GM21528 (cell line): ENCODE results near the gene EFCAB10.
A peak's percentile ranks its signal among the peaks of the same experiment; 100 is the strongest.
"Not testable (repeated sequence)": the region's sequence is repeated elsewhere in the genome, so short reads cannot be mapped to it uniquely, and the experiment has no call there.

ENCODE experiments used
- ATAC-seq: cut with Tn5 transposase; IDR thresholded peaks from one replicate; pipeline ENCODE4 v1.9.1; 2021; ENCODE audit warnings: mild to moderate bottlenecking, moderate library complexity; ENCODE audit not compliant: unreplicated experiment, low FRiP score

The EFCAB10 gene

GRCh38 chr7:105599551-105599950 lies 18.3 kb upstream of the EFCAB10 start:
- ATAC-seq, result no peak

- not testable (repeated sequence) for ATAC-seq
Measured at GRCh38 chr7:105599080-105599479, 17.8 kb upstream of the EFCAB10 start.

- ATAC-seq, result no peak
Measured at GRCh38 chr7:105596866-105597265, 15.6 kb upstream of the EFCAB10 start.

GRCh38 chr7:105594034-105594433 lies 12.7 kb upstream of the EFCAB10 start:
- no peak for ATAC-seq

- no peak for ATAC-seq
Measured at GRCh38 chr7:105591522-105591921, 10.2 kb upstream of the EFCAB10 start.

GRCh38 chr7:105590793-105591192 lies 9.5 kb upstream of the EFCAB10 start:
- no peak for ATAC-seq

GRCh38 chr7:105589356-105590077 lies 8.2 kb upstream of the EFCAB10 start:
- ATAC-seq, result peak; percentile 67

- no peak for ATAC-seq
Measured at GRCh38 chr7:105587909-105588635, 6.8 kb upstream of the EFCAB10 start.

- no peak for ATAC-seq
Measured at GRCh38 chr7:105585850-105586500, 4.7 kb upstream of the EFCAB10 start.

GRCh38 chr7:105584165-105584564 lies 2.9 kb upstream of the EFCAB10 start:
- ATAC-seq, result no peak

GRCh38 chr7:105583061-105583460 lies 1.8 kb upstream of the EFCAB10 start:
- ATAC-seq, result no peak

GRCh38 chr7:105580022-105580740 lies 1.1 kb downstream of the EFCAB10 start:
- ATAC-seq, result no peak

GRCh38 chr7:105578496-105578895 lies 2.8 kb downstream of the EFCAB10 start:
- no peak for ATAC-seq

- no peak for ATAC-seq
Measured at GRCh38 chr7:105577251-105577650, 4.0 kb downstream of the EFCAB10 start.

GRCh38 chr7:105571891-105572290 lies 9.4 kb downstream of the EFCAB10 start:
- no peak for ATAC-seq

- ATAC-seq, result no peak
Measured at GRCh38 chr7:105567821-105568220, 13.5 kb downstream of the EFCAB10 start.

- no peak for ATAC-seq
Measured at GRCh38 chr7:105567024-105567423, 14.3 kb downstream of the EFCAB10 start.

- ATAC-seq, result no peak
Measured at GRCh38 chr7:105565190-105565589, 16.1 kb downstream of the EFCAB10 start.

GRCh38 chr7:105559926-105560325 lies 21.4 kb downstream of the EFCAB10 start:
- ATAC-seq, result no peak

- no peak for ATAC-seq
Measured at GRCh38 chr7:105538339-105538738, 43.0 kb downstream of the EFCAB10 start.
